ENCODE measurements around the gene CDX2.

- TF ChIP-seq POLR2AphosphoS5 (IDR thresholded peaks at IDR 0.05) = no peak
- no peak for TF ChIP-seq CTCF (IDR thresholded peaks at IDR 0.05)
- no peak for TF ChIP-seq POLR2A (IDR thresholded peaks at IDR 0.05)
Observed at GRCh38 chr13:27929868-27930267, 39.2 kb downstream of the CDX2 start.
